ENCODE measurements around the gene GALNTL6. TPM values are rescaled to one million over a fixed set of nuclear protein-coding genes. Genes with fewer than 3 reads are reported as not detected.

The GALNTL6 gene
- polyA plus RNA-seq, 1 donor from 2014 or later, result 14.9 TPM

DNA sequence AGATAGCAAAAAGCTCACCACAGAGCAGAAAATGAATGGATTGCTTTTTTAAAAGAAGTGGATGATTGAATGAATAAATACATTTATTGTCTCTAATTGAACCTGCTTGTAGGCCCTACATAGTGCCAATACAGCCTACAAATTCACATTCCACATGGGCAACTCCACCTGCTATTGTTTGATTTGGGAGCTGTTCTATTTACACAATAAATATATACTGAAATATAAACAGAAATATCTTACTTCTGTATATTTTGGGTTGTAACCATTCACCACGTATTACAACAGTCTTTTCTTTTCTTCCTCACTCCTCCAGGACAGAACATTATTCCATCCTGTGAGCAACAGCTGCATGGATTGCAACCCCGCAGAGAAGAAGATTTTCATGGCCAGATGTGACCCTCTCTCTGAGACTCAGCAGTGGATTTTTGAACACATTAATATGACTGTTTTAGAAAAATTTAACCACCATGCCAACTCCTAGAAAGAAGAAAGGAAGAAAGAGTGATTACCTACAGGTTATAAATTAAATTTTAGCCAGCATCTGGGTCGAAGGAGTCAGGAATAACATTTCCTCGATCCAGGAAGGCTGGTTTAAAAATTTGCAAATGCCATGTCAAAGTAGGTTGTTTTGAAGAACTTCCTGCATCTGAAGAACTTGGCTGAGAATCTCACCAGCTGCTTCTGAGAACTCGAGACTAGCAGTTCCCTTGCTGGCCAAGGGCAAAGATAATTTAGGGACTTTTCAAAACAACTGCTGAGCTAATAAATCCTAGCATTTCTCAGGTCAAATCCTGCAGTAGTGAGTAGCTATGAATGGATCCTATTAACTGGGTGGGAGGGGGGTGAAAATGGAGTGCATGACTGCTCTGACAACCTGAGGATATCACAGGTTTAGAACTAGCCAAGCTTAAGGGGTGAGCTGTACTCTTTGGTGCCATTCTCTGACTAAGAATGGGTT is 1226.7 kb downstream of the GALNTL6 start:
- Histone ChIP-seq H3K9me2 (ENCODE audit: insufficient read depth, low read length) (no peaks in the 10 kb centered on the region), H3K4me2 (ENCODE audit: low read length) (no peak overlapping the region), H3K4me3 (ENCODE audit: low read length) (no peak overlapping the region), H3K27me3 (ENCODE audit: insufficient read depth, low read depth, low read length) (no peaks in the 10 kb centered on the region), H3K79me2 (replicated peaks; ENCODE audit: insufficient read depth, low read length) (no peaks in the 10 kb centered on the region), H3K36me3 (ENCODE audit: insufficient read depth, low read length) (no peaks in the 10 kb centered on the region), H3F3A (ENCODE audit: insufficient read depth, low read length, poor library complexity, severe bottlenecking) (no peaks in the 10 kb centered on the region), H3K9ac (ENCODE audit: low read length) (no peak overlapping the region), H2AFZ (ENCODE audit: low read depth, low read length) (no peak overlapping the region), H3K27ac (ENCODE audit: low read length) (no peak overlapping the region), H4K20me1 (ENCODE audit: insufficient read depth) (no peaks in the 10 kb centered on the region), H3K9me3 (ENCODE audit: low read length) (no peaks in the 10 kb centered on the region)
- TF ChIP-seq SMC3 (conservative IDR thresholded peaks at IDR 0.05; ENCODE audit: poor library complexity) (no peak), MXI1 (conservative IDR thresholded peaks at IDR 0.05; ENCODE audit: poor library complexity, severe bottlenecking) (no peak), POLR2AphosphoS5 (IDR thresholded peaks at IDR 0.05) (no peak), TAF1 (IDR thresholded peaks at IDR 0.05; ENCODE audit: low read depth) (no peak), EZH2 (IDR thresholded peaks at IDR 0.05; ENCODE audit: borderline replicate concordance, insufficient read depth, low read length, poor library complexity, severe bottlenecking) (no peak), EP300 (conservative IDR thresholded peaks at IDR 0.05; ENCODE audit: poor library complexity, severe bottlenecking) (no peak), RAD21 (conservative IDR thresholded peaks at IDR 0.05) (no peak)
- TF ChIP-seq, protein P1, sequence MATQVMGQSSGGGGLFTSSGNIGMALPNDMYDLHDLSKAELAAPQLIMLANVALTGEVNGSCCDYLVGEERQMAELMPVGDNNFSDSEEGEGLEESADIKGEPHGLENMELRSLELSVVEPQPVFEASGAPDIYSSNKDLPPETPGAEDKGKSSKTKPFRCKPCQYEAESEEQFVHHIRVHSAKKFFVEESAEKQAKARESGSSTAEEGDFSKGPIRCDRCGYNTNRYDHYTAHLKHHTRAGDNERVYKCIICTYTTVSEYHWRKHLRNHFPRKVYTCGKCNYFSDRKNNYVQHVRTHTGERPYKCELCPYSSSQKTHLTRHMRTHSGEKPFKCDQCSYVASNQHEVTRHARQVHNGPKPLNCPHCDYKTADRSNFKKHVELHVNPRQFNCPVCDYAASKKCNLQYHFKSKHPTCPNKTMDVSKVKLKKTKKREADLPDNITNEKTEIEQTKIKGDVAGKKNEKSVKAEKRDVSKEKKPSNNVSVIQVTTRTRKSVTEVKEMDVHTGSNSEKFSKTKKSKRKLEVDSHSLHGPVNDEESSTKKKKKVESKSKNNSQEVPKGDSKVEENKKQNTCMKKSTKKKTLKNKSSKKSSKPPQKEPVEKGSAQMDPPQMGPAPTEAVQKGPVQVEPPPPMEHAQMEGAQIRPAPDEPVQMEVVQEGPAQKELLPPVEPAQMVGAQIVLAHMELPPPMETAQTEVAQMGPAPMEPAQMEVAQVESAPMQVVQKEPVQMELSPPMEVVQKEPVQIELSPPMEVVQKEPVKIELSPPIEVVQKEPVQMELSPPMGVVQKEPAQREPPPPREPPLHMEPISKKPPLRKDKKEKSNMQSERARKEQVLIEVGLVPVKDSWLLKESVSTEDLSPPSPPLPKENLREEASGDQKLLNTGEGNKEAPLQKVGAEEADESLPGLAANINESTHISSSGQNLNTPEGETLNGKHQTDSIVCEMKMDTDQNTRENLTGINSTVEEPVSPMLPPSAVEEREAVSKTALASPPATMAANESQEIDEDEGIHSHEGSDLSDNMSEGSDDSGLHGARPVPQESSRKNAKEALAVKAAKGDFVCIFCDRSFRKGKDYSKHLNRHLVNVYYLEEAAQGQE (IDR thresholded peaks at IDR 0.05; ENCODE audit: borderline replicate concordance), result no peak
- TF ChIP-seq, protein P2, sequence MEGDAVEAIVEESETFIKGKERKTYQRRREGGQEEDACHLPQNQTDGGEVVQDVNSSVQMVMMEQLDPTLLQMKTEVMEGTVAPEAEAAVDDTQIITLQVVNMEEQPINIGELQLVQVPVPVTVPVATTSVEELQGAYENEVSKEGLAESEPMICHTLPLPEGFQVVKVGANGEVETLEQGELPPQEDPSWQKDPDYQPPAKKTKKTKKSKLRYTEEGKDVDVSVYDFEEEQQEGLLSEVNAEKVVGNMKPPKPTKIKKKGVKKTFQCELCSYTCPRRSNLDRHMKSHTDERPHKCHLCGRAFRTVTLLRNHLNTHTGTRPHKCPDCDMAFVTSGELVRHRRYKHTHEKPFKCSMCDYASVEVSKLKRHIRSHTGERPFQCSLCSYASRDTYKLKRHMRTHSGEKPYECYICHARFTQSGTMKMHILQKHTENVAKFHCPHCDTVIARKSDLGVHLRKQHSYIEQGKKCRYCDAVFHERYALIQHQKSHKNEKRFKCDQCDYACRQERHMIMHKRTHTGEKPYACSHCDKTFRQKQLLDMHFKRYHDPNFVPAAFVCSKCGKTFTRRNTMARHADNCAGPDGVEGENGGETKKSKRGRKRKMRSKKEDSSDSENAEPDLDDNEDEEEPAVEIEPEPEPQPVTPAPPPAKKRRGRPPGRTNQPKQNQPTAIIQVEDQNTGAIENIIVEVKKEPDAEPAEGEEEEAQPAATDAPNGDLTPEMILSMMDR (IDR thresholded peaks at IDR 0.05; ENCODE audit: poor library complexity, severe bottlenecking), result no peak

DNA sequence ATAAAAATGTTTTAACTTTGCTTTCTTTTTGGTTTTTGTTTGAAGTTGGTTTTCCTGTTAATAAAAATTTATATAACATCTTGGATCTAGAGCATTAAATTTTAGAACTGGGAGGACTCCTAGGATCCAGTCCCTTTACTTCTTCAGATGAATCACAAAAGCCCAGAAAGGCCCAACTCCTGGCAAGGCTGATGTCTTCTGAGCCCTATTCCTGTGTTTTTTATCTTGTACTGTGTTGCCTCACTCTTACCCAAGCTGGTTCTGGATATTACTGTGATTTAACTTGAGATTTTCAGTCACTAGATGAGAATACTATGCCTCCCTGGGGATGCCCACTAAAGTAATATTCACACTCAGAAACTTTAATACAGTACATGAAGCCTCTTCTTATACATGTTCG is 1228.3 kb downstream of the GALNTL6 start:
- Histone ChIP-seq H3K9me3 (ENCODE audit: low read length) (no peaks in the 10 kb centered on the region), H3K36me3 (ENCODE audit: insufficient read depth, low read length) (no peaks in the 10 kb centered on the region), H2AFZ (ENCODE audit: low read depth, low read length) (no peak overlapping the region), H3K79me2 (replicated peaks; ENCODE audit: insufficient read depth, low read length) (no peaks in the 10 kb centered on the region), H3K27ac (ENCODE audit: low read length) (no peak overlapping the region), H3F3A (ENCODE audit: insufficient read depth, low read length, poor library complexity, severe bottlenecking) (no peaks in the 10 kb centered on the region), H3K27me3 (ENCODE audit: insufficient read depth, low read depth, low read length) (no peaks in the 10 kb centered on the region), H3K4me3 (ENCODE audit: low read length) (no peak overlapping the region), H4K20me1 (ENCODE audit: insufficient read depth) (no peaks in the 10 kb centered on the region), H3K4me2 (ENCODE audit: low read length) (no peak overlapping the region), H3K9me2 (ENCODE audit: insufficient read depth, low read length) (no peaks in the 10 kb centered on the region), H3K9ac (ENCODE audit: low read length) (no peak overlapping the region)
- no peak for TF ChIP-seq EZH2 (IDR thresholded peaks at IDR 0.05; ENCODE audit: borderline replicate concordance, insufficient read depth, low read length, poor library complexity, severe bottlenecking)
- TF ChIP-seq, protein P1 (IDR thresholded peaks at IDR 0.05; ENCODE audit: borderline replicate concordance), result no peak
- TF ChIP-seq MXI1 (conservative IDR thresholded peaks at IDR 0.05; ENCODE audit: poor library complexity, severe bottlenecking), result no peak
- no peak for TF ChIP-seq SMC3 (conservative IDR thresholded peaks at IDR 0.05; ENCODE audit: poor library complexity)
- no peak for TF ChIP-seq POLR2AphosphoS5 (IDR thresholded peaks at IDR 0.05)
- TF ChIP-seq, protein P2 (IDR thresholded peaks at IDR 0.05; ENCODE audit: poor library complexity, severe bottlenecking), result no peak
- no peak for TF ChIP-seq EP300 (conservative IDR thresholded peaks at IDR 0.05; ENCODE audit: poor library complexity, severe bottlenecking)
- no peak for TF ChIP-seq TAF1 (IDR thresholded peaks at IDR 0.05; ENCODE audit: low read depth)
- no peak for TF ChIP-seq RAD21 (conservative IDR thresholded peaks at IDR 0.05)
